ENCODE data around the gene SERPINA10.
"Not testable (repeated sequence)": the region's sequence is repeated elsewhere in the genome, so short reads cannot be mapped to it uniquely, and the experiment has no call there.

Gene SERPINA10

GRCh38 chr14:94282991-94283723, 9.9 kb downstream of the SERPINA10 start:
- no peak for DNase-seq (ENCODE audit: low spot score)

- DNase-seq (ENCODE audit: low spot score), result no peak
These were observed 14.3 kb downstream of the SERPINA10 start for GRCh38 chr14:94278731-94279130.

- not testable (repeated sequence) for DNase-seq (ENCODE audit: low spot score)
These were observed 16.0 kb downstream of the SERPINA10 start for GRCh38 chr14:94276898-94277561.

- no peak for DNase-seq (ENCODE audit: low spot score)
These were observed 23.9 kb downstream of the SERPINA10 start for GRCh38 chr14:94269156-94269555.

- not testable (repeated sequence) for DNase-seq (ENCODE audit: low spot score)
These were observed 24.5 kb downstream of the SERPINA10 start for GRCh38 chr14:94268582-94268981.

GRCh38 chr14:94267352-94267751, 25.7 kb downstream of the SERPINA10 start:
- no peak for DNase-seq (ENCODE audit: low spot score)

GRCh38 chr14:94264195-94264594, 28.9 kb downstream of the SERPINA10 start:
- DNase-seq (ENCODE audit: low spot score), result not testable (repeated sequence)

- no peak for DNase-seq (ENCODE audit: low spot score)
These were observed 48.9 kb downstream of the SERPINA10 start for GRCh38 chr14:94244182-94244581.

- DNase-seq (ENCODE audit: low spot score), result no peak
These were observed 53.7 kb downstream of the SERPINA10 start for GRCh38 chr14:94239406-94239805.

GRCh38 chr14:94237983-94238382, 55.1 kb downstream of the SERPINA10 start:
- DNase-seq (ENCODE audit: low spot score), result no peak

- no peak for DNase-seq (ENCODE audit: low spot score)
These were observed 56.0 kb downstream of the SERPINA10 start for GRCh38 chr14:94237046-94237445.

All from kidney capillary endothelial cell (primary cell).